Activated CD4-positive, CD25-positive, alpha-beta regulatory T cell treated with anti-CD3 and anti-CD28 coated beads, Interleukin-2, amount 50 U/mL, for 16 hours (primary cell): ENCODE results near the gene HADHB.

Source experiments
- DNase-seq: peaks from one replicate; pipeline ENCODE4 v3.0.0-alpha.2; 2020; ENCODE audit warnings: low read depth, low spot score

Gene HADHB

DNA sequence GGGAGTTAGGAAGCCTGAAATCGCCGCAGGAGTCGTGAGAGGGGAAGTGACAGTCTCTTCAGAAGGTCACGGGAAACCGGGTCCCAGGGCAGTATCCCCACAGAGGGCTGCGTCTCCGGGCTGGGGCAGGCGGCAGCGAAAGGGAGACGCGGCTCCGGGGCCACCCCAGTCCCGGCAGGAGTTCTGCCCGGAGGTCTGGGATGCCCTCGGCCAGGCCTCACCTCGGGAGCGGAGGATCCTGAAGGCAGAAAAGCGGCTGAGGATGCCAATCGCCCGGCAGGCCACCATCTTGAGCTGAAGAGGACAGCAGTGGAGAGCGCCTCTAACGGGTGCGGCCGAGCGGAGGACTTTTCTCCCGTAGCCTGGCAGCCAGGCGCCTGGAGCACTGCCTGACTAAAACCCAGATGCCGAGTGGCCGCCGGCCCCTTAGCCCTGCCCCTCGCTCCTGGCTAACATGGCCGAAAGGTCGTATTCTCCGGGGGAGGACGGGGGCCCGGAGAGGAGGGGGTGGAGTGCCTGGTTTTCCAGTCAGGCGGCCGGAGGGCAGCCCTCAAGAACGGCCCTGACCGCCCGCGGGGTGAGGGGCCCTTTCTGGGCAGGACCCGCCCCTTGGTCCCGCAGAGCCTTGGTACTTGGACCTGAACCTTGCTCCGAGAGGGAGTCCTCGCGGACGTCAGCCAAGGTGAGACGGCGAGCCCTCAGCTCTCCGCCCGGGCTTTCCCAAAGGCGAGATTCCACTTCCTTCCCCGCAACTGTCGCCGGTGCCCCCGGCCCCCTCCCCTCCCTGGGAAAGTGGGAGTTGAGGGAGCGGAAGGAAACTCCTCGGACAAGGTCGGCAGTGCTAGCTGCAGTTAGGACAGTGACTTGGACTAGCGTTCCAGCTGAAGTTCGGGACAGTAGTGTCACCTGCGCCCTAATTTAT lies at the start of gene HADHB, which contains the start of gene HADHA:
HADHB (plus strand) TSS at position 631 of the 922 bp plus-strand sequence. CDS start 9,316 bp downstream, outside the sequence.
HADHA (minus strand) TSS at position 324 of the 922 bp plus-strand sequence; CDS start at position 288, 36 bp downstream.
- DNase-seq, result peak; percentile 65

- no peak for DNase-seq
Observed at GRCh38 chr2:26195040-26195984, 49.4 kb upstream of the HADHB start.

GRCh38 chr2:26196683-26197418 lies 47.9 kb upstream of the HADHB start:
- no peak for DNase-seq

DNA sequence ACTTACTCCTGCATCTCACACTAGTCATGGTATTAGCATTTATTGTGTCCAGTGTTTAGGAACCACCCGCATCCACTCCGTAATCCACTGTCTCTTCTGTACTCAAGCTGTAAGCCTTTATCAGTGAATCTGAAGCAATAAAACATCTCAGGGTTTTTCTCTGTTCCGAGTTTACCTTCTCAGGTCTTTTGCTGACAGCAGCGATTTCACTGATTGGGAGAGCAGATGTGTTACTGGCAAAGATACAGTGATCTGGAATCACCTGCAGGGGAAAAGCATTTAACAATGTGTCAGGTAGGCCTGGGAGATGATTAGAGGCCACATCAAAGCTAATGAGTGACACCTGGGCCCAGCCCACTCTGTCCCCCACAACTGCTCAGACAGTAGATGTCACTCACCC lies 47.2 kb upstream of the HADHB start:
- no peak for DNase-seq

DNA sequence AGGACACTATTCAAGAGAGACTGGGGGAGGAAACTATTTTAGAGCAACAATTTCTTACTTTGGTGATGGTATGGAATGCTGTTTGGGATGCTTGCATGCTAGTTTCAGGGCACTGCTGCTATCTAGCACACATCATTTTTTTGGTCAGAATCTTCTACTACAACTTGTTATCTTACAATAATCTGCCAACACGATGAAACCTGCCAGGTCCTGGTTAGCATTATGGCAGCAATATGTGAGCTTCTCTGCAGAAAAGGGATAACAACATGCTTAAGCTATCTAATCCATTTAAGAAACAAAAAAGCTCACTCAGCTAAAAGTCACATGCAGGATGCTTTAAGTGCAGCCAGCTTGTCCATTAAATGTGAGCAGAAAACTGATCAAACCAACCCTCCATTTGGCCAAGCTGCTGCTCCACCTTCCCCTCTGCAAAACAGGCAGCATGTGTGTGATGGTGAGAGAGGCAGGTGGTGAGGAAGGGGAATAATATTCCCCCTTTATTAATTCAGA lies 41.7 kb upstream of the HADHB start:
- no peak for DNase-seq

DNA sequence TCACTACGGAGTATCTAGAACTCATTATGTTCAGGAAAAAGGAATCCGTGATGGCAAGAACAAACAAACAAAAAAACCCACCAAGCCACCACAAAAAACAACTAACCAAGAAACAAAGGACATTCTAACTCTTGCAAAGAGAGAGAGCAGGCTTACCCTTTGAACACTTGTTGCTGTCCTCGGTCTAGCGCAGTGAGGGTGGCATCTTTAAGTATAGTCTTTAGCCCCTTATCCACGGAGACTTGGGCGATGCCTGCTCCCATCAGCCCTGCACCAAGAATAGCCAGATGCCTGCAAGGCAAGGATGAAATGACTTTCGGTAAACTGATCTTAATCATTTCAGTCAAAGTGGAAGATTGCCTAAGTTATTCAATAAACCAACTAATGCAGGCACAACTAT lies 40.8 kb upstream of the HADHB start:
- DNase-seq, result no peak

GRCh38 chr2:26212011-26212410 lies 32.7 kb upstream of the HADHB start:
- DNase-seq, result no peak

DNA sequence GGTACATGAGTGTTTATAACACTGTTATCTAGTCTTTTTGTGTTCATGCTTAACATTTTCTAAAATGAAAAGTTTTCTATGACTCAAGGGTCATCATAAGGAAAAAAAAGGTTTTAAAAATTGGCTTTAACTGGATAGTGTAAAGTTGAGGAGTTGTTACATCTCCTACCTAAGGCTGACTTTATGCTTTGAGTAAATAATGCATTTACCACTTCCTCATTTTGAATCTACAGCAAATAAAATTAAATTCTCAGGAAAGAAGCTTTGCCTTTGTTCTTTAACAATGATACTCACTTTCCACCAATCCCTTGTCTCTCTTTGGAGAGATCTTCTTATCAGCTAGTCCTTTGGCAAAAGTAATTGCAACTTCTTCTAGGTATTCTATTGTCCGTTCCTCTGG lies 30.0 kb upstream of the HADHB start:
- no peak for DNase-seq

DNA sequence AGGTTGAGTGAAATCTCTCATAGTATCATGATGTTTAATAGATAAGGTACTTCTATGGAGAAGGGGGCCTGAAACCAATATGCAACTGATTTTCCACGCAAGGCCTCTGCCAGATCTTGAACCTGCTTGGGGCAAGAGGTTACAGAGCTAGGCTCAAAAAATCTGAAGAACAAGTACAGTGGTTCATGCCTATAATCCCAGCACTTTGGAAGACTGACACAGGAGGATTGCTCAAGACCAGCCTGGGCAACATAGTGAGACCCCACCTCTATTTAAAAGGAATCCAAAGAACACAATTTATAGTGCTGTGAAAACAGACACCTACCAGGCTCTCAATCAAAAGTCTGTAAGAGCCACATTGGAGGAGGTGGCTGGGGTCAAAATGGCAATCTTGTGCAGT lies 28.9 kb upstream of the HADHB start:
- DNase-seq, result no peak

- DNase-seq, result no peak
Observed at GRCh38 chr2:26216587-26216986, 28.2 kb upstream of the HADHB start.

GRCh38 chr2:26217720-26218119 lies 27.0 kb upstream of the HADHB start:
- no peak for DNase-seq

DNA sequence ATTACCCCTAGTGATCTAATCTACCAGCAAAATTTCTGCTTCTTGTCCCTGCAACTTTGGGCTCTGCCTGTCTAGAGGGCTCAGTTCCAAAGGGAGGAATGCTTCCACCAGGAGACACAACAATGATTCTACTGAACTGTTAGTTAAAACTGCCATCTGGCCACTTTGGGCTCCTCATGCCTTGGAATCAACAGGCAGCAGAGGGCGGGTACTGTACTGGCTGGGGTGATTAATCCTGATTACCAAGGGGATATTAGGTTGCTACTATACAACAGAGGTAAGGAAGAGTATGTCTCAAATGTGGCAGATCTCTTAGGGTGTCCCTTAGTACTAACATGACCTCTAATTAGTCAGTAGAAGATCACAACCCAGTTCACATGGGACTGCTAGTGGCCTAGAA lies 21.7 kb upstream of the HADHB start:
- DNase-seq, result no peak

DNA sequence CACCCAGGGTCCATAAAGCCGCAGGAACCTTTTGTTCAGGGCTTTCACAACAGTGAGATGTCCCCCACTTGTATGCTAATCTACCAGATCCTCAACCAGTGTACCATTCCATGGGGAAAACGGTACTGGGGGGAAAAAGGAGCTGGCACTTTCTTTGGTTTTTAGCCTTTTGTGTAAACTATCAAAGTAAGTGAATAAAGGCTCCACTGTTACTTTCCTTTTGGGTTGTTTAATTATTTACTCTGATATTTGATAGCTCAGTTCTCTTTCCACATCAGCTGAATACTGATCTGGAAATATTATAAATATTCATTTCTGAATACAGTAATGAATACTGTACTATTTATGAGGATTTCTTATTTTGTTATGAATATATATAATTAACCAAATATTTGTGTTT lies 20.6 kb upstream of the HADHB start:
- DNase-seq, result no peak

GRCh38 chr2:26229595-26229994 lies 15.1 kb upstream of the HADHB start:
- DNase-seq, result no peak

DNA sequence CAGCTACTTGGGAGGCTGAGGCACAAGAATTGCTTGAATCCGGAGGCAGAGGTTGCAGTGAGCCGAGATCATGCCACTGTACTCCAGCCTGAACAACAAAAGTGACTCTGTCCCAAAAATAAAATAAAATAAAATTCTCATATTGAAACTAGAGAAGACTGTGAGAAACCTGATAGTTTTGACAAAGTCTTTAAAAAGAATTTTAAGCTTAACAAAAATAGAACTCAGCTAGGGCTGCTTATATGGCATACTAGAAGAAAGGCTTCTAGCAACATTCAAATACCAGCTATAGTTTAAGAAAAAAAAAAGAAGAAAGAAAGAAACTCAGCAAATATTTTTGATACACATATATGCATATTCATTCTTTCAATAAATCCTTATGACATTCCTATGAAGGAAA lies 13.9 kb upstream of the HADHB start:
- DNase-seq, result no peak

- DNase-seq, result no peak
Observed at GRCh38 chr2:26235089-26235488, 9.7 kb upstream of the HADHB start.

- no peak for DNase-seq
Observed at GRCh38 chr2:26237868-26238267, 6.9 kb upstream of the HADHB start.

DNA sequence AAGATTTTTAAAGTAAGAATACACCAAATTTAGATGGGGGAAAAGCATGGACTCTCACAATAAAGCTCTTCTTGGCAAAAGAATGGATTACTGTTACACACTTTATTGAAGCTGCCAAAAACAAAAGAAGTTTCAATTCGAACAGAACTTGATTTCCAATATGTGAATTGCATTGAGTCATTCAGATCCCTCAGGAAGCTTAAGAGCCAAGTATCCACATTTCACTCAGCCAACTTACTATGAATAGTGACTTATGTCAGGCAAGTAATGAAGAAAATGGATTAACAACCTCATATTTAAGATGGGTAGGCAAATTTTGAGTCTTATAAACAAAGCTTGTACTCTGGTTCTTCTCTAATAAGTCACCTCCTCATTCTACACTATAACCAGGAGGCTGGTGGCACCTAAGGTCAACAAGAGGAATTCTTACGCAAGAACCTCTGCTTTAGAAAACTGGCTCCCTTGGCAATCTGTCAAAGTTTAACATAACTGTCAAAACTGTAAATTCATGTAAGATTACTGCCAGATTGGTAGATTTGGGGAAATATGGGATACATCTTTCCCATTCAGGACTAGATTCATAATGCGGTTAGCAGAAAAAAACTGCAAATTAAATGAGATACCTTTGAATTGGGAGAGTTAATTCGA lies 6.3 kb upstream of the HADHB start:
- no peak for DNase-seq

GRCh38 chr2:26241928-26242436 lies 2.8 kb upstream of the HADHB start:
- DNase-seq, result no peak

DNA sequence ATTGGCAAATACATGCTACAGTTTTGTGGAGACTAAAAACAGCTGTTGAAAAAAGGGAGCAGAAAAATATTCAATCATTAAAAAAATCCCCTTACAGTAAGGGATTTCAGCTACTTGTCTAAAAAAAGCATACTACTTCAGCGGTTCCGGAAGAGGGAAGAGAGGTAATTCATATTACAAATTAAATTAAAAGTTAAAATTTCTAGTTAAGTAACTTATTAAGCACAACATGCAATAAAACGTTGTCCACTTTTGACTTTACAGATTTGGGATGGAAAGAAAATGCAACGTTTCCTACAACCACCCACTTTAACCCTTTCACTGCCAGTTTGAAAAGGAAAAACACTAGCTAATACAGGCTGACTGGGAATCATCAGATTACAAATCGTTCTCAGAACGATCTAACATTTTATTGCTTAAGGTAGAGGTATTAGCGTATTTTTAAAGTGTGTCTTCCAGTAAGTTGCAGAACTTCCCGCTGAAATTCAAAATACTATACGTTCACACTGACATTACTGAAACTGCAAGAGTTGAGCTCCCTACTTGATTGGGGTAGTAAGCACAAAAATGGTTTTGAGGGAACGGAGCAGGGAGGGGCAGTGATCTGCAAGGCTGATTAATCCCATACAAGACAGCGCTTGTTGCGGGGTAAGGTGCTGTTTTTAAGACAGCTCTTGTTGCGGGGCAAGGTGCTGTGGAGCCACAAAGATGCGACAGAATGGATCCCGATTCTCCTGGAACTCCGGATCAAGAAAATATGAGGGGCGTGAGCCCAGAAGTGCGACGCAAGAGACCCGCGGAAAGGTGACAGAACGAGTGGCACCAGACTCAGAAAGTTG lies 1.1 kb upstream of the HADHB start:
- DNase-seq, result no peak
